GM18505 (cell line): Measurements from ENCODE around the gene CD247.

Source experiments
- ATAC-seq: cut with Tn5 transposase; IDR thresholded peaks from one replicate; pipeline ENCODE4 v1.9.1; 2021; ENCODE audit not compliant: unreplicated experiment
- POLR2A ChIP-seq: IDR thresholded peaks from 4 replicates; pipeline ENCODE4 v1.6.1; 2011; ENCODE audit warnings: borderline replicate concordance; ENCODE audit not compliant: insufficient read depth, insufficient read length; ENCODE audit errors: extremely low read depth

The CD247 gene

GRCh38 chr1:167431909-167432650, 86.2 kb downstream of the CD247 start:
- TF ChIP-seq POLR2A = no peak

DNA sequence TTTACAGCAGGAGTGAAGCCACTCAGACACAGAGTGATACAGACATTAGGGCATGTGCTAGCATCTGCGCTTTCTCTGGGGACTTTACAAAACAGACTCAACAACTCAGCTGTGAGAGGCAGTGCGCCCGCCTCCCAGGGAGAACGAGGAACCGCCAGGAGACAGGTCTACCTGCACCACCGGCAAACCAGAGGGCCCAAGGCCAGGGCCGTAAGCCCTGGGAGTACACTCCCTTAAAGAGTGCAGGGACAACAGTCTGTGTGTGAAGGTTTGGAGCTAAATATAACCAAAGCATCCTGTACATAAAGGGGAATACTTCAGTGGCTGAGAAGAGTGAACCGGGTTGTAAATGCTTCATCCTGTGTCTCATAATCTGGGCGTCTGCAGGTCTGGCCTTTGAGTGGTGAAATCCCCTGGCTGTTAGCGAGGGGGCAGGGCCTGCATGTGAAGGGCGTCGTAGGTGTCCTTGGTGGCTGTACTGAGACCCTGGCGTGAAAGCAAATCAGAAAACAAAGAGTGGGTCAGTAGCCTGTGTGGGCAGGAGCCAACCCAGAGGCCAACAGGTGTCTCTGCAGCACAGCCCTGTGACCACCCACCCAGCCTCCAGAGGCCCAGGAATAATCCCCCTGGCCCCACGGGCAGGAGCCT, 86.9 kb downstream of the CD247 start:
- no peak for ATAC-seq
- TF ChIP-seq POLR2A = no peak

More at GRCh38 chr1:167431909-167432650, 86.2 kb downstream of the CD247 start:
- no peak for ATAC-seq

- no peak for ATAC-seq
- no peak for TF ChIP-seq POLR2A
Measured at GRCh38 chr1:167430849-167431242, 87.5 kb downstream of the CD247 start.

DNA sequence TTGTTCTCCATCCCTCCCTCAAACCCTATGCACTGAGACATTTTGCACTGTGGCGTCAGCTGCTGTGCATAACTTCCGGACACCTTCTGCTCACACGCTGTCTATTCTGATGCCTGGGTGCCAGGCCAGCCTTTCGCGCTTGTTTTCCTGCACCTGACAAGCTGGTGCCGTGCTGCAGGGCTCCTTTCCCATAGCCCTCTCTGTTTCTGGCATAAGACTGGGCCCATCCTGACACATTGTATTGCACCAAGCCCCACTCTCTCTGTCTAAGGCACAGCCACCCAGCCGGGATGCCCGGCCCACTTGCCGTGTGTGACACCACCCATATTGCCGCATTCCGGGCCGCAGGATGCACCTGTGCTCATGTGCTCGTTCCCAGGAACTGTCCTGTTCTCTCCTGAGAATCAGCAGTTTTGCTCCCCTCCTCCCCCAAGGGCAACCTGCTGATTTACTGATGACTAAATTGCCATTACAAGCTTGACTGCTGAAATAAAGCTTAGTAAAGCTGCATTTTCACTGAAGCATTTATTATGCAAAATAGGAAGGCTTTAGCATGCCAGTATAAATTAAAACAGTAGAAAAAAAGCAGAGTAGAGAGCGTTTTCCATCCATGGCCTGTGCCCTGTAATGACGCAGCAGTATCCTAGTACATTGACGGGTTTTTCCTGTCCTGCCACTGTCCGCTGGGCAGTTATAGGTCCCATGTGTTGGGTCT, 88.0 kb downstream of the CD247 start:
- no peak for ATAC-seq
- TF ChIP-seq POLR2A = no peak

GRCh38 chr1:167429612-167430011, 88.7 kb downstream of the CD247 start:
- TF ChIP-seq POLR2A = no peak
- no peak for ATAC-seq

GRCh38 chr1:167428395-167428794, 89.9 kb downstream of the CD247 start:
- no peak for ATAC-seq
- no peak for TF ChIP-seq POLR2A

GRCh38 chr1:167427848-167428247, 90.5 kb downstream of the CD247 start:
- no peak for TF ChIP-seq POLR2A
- no peak for ATAC-seq

GRCh38 chr1:167426716-167427115, 91.6 kb downstream of the CD247 start:
- TF ChIP-seq POLR2A = no peak
- ATAC-seq = no peak

DNA sequence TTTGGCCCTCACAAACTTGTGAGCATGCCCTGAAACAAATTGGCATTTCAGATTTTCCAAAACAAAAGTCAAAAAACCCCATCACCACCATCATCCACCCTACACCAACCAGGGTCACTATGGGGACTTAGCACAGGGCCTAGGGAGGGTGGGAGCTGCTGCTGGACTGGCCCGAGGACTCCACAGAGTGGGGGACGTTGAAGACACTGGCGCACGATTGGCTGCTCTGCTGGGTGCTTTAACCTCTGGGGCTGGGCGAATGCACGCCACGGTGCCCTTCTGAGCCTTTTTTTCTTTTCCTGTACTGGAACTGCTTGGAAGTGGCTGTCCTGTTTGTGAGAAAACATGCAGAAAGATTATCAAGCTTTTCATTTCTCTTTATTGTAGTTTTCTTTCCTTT, 92.8 kb downstream of the CD247 start:
- TF ChIP-seq POLR2A = no peak
- no peak for ATAC-seq

GRCh38 chr1:167423684-167424619, 94.4 kb downstream of the CD247 start:
- TF ChIP-seq POLR2A = no peak
- no peak for ATAC-seq

- TF ChIP-seq POLR2A = no peak
- ATAC-seq = no peak
Measured at GRCh38 chr1:167420510-167420909, 97.8 kb downstream of the CD247 start.

GRCh38 chr1:167419245-167419644, 99.1 kb downstream of the CD247 start:
- no peak for TF ChIP-seq POLR2A
- ATAC-seq = no peak

- no peak for ATAC-seq
- TF ChIP-seq POLR2A = no peak
Measured at GRCh38 chr1:167418391-167418790, 99.9 kb downstream of the CD247 start.
